ENCODE measurements around the gene EML1.

GRCh38 chr14:99816217-99816616 is 23.0 kb downstream of the EML1 start:
- TF ChIP-seq, protein P1, sequence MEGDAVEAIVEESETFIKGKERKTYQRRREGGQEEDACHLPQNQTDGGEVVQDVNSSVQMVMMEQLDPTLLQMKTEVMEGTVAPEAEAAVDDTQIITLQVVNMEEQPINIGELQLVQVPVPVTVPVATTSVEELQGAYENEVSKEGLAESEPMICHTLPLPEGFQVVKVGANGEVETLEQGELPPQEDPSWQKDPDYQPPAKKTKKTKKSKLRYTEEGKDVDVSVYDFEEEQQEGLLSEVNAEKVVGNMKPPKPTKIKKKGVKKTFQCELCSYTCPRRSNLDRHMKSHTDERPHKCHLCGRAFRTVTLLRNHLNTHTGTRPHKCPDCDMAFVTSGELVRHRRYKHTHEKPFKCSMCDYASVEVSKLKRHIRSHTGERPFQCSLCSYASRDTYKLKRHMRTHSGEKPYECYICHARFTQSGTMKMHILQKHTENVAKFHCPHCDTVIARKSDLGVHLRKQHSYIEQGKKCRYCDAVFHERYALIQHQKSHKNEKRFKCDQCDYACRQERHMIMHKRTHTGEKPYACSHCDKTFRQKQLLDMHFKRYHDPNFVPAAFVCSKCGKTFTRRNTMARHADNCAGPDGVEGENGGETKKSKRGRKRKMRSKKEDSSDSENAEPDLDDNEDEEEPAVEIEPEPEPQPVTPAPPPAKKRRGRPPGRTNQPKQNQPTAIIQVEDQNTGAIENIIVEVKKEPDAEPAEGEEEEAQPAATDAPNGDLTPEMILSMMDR (conservative IDR thresholded peaks at IDR 0.05; ENCODE audit: low read depth, low read length): no peak
- no peak for TF ChIP-seq EZH2 (IDR thresholded peaks at IDR 0.05; ENCODE audit: low read length, unreplicated experiment)
- TF ChIP-seq EZH2phosphoT487 (IDR thresholded peaks at IDR 0.05; ENCODE audit: borderline replicate concordance, low read length): no peak

Measured in PC-3 (cell line).